DMS153 treated with DMSO at 0.1 percent for 48 hours (cell line): ENCODE data around the gene ECE1.

Source experiments
- DNase-seq: peaks from one replicate; lab custom pipeline; 2025; ENCODE audit not compliant: unreplicated experiment; lab: John Stamatoyannopoulos, UW

ECE1 gene

GRCh38 chr1:21325731-21326387, 35.6 kb upstream of the ECE1 start:
- DNase-seq = no peak

GRCh38 chr1:21325231-21325718, 35.0 kb upstream of the ECE1 start:
- DNase-seq = no peak

GRCh38 chr1:21324368-21325141, 34.3 kb upstream of the ECE1 start:
- peak; percentile 38 for DNase-seq

- DNase-seq = no peak
Measured at GRCh38 chr1:21323091-21323490, 32.8 kb upstream of the ECE1 start.

- no peak for DNase-seq
Measured at GRCh38 chr1:21322681-21323016, 32.4 kb upstream of the ECE1 start.

GRCh38 chr1:21321963-21322680, 31.9 kb upstream of the ECE1 start:
- DNase-seq = no peak

- no peak for DNase-seq
Measured at GRCh38 chr1:21320410-21321108, 30.3 kb upstream of the ECE1 start.

GRCh38 chr1:21319447-21320407, 29.5 kb upstream of the ECE1 start:
- peak; percentile 31 for DNase-seq

GRCh38 chr1:21318714-21319159, 28.5 kb upstream of the ECE1 start:
- no peak for DNase-seq

- DNase-seq = no peak
Measured at GRCh38 chr1:21318057-21318713, 27.9 kb upstream of the ECE1 start.

GRCh38 chr1:21317690-21318043, 27.4 kb upstream of the ECE1 start:
- DNase-seq = no peak

- DNase-seq = no peak
Measured at GRCh38 chr1:21317035-21317689, 26.9 kb upstream of the ECE1 start.

GRCh38 chr1:21314743-21315396, 24.6 kb upstream of the ECE1 start:
- DNase-seq = no peak

- DNase-seq = no peak
Measured at GRCh38 chr1:21313886-21314721, 23.8 kb upstream of the ECE1 start.

GRCh38 chr1:21313203-21313885, 23.1 kb upstream of the ECE1 start:
- no peak for DNase-seq

GRCh38 chr1:21312407-21312992, 22.2 kb upstream of the ECE1 start:
- no peak for DNase-seq

GRCh38 chr1:21311016-21311415, 20.8 kb upstream of the ECE1 start:
- DNase-seq = no peak
